H9 (cell line): Measurements from ENCODE around the gene CRACR2B. TPM values are rescaled to one million over a fixed set of nuclear protein-coding genes. Genes with fewer than 3 reads are reported as not detected.

Experiments used
- DNase-seq: peaks from one replicate; pipeline ENCODE4 v3.0.0-alpha.2; 2017
- H2AFZ ChIP-seq: one replicate; pipeline ENCODE4 v1.6.1; 2013; ENCODE audit warnings: mild to moderate bottlenecking, low read length, control low read depth, moderate library complexity
- H2AK5ac ChIP-seq: 2 replicates; pipeline ENCODE4 v1.6.1; 2013; ENCODE audit warnings: low read length, control low read depth, mixed read lengths; ENCODE audit not compliant: insufficient read length
- H2BK120ac ChIP-seq: one replicate; pipeline ENCODE4 v1.6.1; 2013; ENCODE audit warnings: low read depth, mild to moderate bottlenecking, low read length, control low read depth, inconsistent platforms; ENCODE audit not compliant: poor library complexity, severe bottlenecking
- H2BK12ac ChIP-seq: 2 replicates; pipeline ENCODE4 v1.6.1; 2013; ENCODE audit warnings: low read length, control low read depth, mixed read lengths, low read depth; ENCODE audit not compliant: insufficient read length
- H2BK15ac ChIP-seq: 2 replicates; pipeline ENCODE4 v1.6.1; 2013; ENCODE audit warnings: low read depth, low read length, control low read depth
- H2BK20ac ChIP-seq: one replicate; pipeline ENCODE4 v1.6.1; 2013; ENCODE audit warnings: low read depth, mild to moderate bottlenecking, low read length, control low read depth, inconsistent platforms; ENCODE audit not compliant: poor library complexity, severe bottlenecking
- H2BK5ac ChIP-seq: 2 replicates; pipeline ENCODE4 v1.6.1; 2013; ENCODE audit warnings: low read length, control low read depth, mixed read lengths; ENCODE audit not compliant: insufficient read length
- H3K14ac ChIP-seq: 2 replicates; pipeline ENCODE4 v1.6.1; 2013; ENCODE audit warnings: low read length, control low read depth; ENCODE audit not compliant: insufficient read depth
- H3K18ac ChIP-seq: 2 replicates; pipeline ENCODE4 v1.6.1; 2013; ENCODE audit warnings: low read depth, mild to moderate bottlenecking, mixed read lengths, low read length, control low read depth; ENCODE audit not compliant: insufficient read length
- H3K23ac ChIP-seq: 2 replicates; pipeline ENCODE4 v1.6.1; 2013; ENCODE audit warnings: low read length, control low read depth, mixed read lengths, low read depth; ENCODE audit not compliant: insufficient read length
- H3K23me2 ChIP-seq: 2 replicates; pipeline ENCODE4 v1.6.1; 2013; ENCODE audit warnings: low read depth, mild to moderate bottlenecking, mixed read lengths, low read length, control low read depth; ENCODE audit not compliant: insufficient read length, poor library complexity, severe bottlenecking
- H3K27ac ChIP-seq: 2 replicates; pipeline ENCODE4 v1.5.1; 2013; ENCODE audit warnings: low read length, control low read depth, mixed read lengths, low read depth; ENCODE audit not compliant: insufficient read length
- H3K27me3 ChIP-seq: 2 replicates; pipeline ENCODE4 v1.6.1; 2013; ENCODE audit warnings: low read length, control low read depth, inconsistent platforms; ENCODE audit not compliant: insufficient read depth
- H3K4ac ChIP-seq: 2 replicates; pipeline ENCODE4 v1.6.1; 2013; ENCODE audit warnings: low read depth, mild to moderate bottlenecking, control low read depth, inconsistent platforms, low read length, moderate library complexity
- H3K4me1 ChIP-seq: 2 replicates; pipeline ENCODE4 v1.6.1; 2013; ENCODE audit warnings: low read length, control low read depth, inconsistent platforms; ENCODE audit not compliant: insufficient read depth
- H3K4me2 ChIP-seq: 2 replicates; pipeline ENCODE4 v1.6.1; 2013; ENCODE audit warnings: low read length, control low read depth, mixed read lengths; ENCODE audit not compliant: insufficient read length, insufficient read depth
- H3K56ac ChIP-seq: 2 replicates; pipeline ENCODE4 v1.6.1; 2013; ENCODE audit warnings: low read depth, mild to moderate bottlenecking, mixed read lengths, low read length, control low read depth; ENCODE audit not compliant: insufficient read length
- H3K79me1 ChIP-seq: 2 replicates; pipeline ENCODE4 v1.6.1; 2013; ENCODE audit warnings: low read depth, mild to moderate bottlenecking, moderate library complexity, low read length, control low read depth, inconsistent platforms; ENCODE audit not compliant: insufficient read depth, poor library complexity, severe bottlenecking
- H3K79me2 ChIP-seq: 2 replicates; pipeline ENCODE4 v1.6.1; 2013; ENCODE audit warnings: low read length, control low read depth, inconsistent platforms; ENCODE audit not compliant: insufficient read depth
- H3K9ac ChIP-seq: 2 replicates; pipeline ENCODE4 v1.6.1; 2013; ENCODE audit warnings: low read length, control low read depth, mixed read lengths; ENCODE audit not compliant: insufficient read length; ENCODE audit errors: extremely low read depth
- H3K9me3 ChIP-seq: one replicate; pipeline ENCODE4 v1.6.1; 2013; ENCODE audit warnings: low read depth, low read length, inconsistent platforms; ENCODE audit not compliant: control insufficient read depth
- H3T11ph ChIP-seq: one replicate; pipeline ENCODE4 v1.6.1; 2013; ENCODE audit warnings: mild to moderate bottlenecking, low read length, control low read depth, inconsistent platforms
- H4K20me1 ChIP-seq: one replicate; pipeline ENCODE4 v1.6.1; 2013; ENCODE audit not compliant: control insufficient read depth, insufficient read length, insufficient read depth
- H4K5ac ChIP-seq: 2 replicates; pipeline ENCODE4 v1.6.1; 2013; ENCODE audit warnings: low read depth, mild to moderate bottlenecking, mixed read lengths, low read length, control low read depth; ENCODE audit not compliant: insufficient read length
- H4K8ac ChIP-seq: replicated peaks from 2 replicates; pipeline ENCODE4 v1.6.1; 2013; ENCODE audit warnings: low read length, control low read depth, mixed read lengths, low read depth; ENCODE audit not compliant: insufficient read length
- H4K91ac ChIP-seq: 2 replicates; pipeline ENCODE4 v1.6.1; 2013; ENCODE audit warnings: low read depth, mild to moderate bottlenecking, moderate library complexity, mixed read lengths, low read length, control low read depth; ENCODE audit not compliant: insufficient read length
- H3K27ac Mint-ChIP-seq, 3 experiments: 2 replicates in 2 of 3; 3 replicates in 1 of 3; pipeline ENCODE4 v1.8.0; 2020 to 2021; ENCODE audit warnings: mixed read lengths in 3 of 3, mild to moderate bottlenecking in 1 of 3, moderate library complexity in 1 of 3
- H3K27me3 Mint-ChIP-seq: 2 replicates; pipeline ENCODE4 v1.8.0; 2021; ENCODE audit warnings: low read depth, mild to moderate bottlenecking, moderate library complexity, mixed read lengths
- H3K36me3 Mint-ChIP-seq, 3 experiments: 2 replicates in 2 of 3; 3 replicates in 1 of 3; pipeline ENCODE4 v1.8.0; 2020 to 2021; ENCODE audit warnings: low read depth in 3 of 3, mixed read lengths in 3 of 3; ENCODE audit not compliant: insufficient read depth in 1 of 3
- H3K4me1 Mint-ChIP-seq, 2 experiments: 2 replicates each; pipeline ENCODE4 v1.8.0; 2020; ENCODE audit warnings: mixed read lengths in 2 of 2
- H3K4me3 Mint-ChIP-seq, 2 experiments: 2 replicates in 1 of 2; 3 replicates in 1 of 2; pipeline ENCODE4 v1.8.0; 2020 to 2021; ENCODE audit warnings: mild to moderate bottlenecking in 2 of 2, mixed read lengths in 2 of 2, moderate library complexity in 1 of 2
- H3K9me3 Mint-ChIP-seq, 2 experiments: 2 replicates in 1 of 2; 3 replicates in 1 of 2; pipeline ENCODE4 v1.8.0; 2020; ENCODE audit warnings: mild to moderate bottlenecking in 2 of 2, mixed read lengths in 2 of 2, moderate library complexity in 1 of 2
- WGBS: extraction: QIAGEN DNeasy Blood & Tissue Kit; methylation state at CpG from one replicate; pipeline ENCODE4 v1.1.7; 2013; ENCODE audit warnings: missing lambda C conversion rate, low lambda C conversion rate, mixed read lengths; ENCODE audit not compliant: insufficient read length; ENCODE audit errors: extremely low coverage; 5-methylcytosine and 5-hydroxymethylcytosine counted together
- total RNA-seq: library from RNA; stranded (reverse); gene quantifications from 2 replicates; pipeline ENCODE4 v1.2.1, GENCODE V29; 2021
- TF ChIP-seq, protein P1 (sequence below): fragments of 200-600 bp; sonication (generic); conservative IDR thresholded peaks from 3 replicates; pipeline ENCODE4 v1.8.0; 2021; ENCODE audit warnings: antibody characterized with exemption, mild to moderate bottlenecking

CRACR2B gene
- total RNA-seq, 1 experiment from 2014 or later, result 29.0 TPM

DNA sequence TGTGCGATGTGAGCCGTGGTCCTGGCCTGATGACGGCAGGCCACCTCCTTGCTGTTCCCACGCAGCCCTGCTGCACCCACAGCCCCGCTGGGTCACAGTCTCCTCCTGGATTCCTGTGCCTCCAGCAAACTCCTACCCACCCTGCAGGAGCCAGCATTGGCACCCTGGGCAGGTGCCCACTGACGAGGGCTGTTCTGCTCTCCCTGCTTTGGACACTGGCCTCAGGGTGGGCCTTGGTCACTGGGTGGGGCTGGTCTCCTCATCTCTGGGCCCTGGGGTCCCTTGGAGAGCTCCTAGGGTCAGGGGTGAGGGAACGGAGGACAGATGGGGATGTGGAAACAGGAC lies 27.6 kb downstream of the CRACR2B start:
- H3K79me1 ChIP-seq, result no peaks in the 10 kb centered on the region
- H3K27ac ChIP-seq, result no peak overlapping the region
- no peaks in the 10 kb centered on the region for H4K20me1 ChIP-seq
- H3K56ac ChIP-seq, result no peak overlapping the region
- H2BK120ac ChIP-seq, result no peak overlapping the region
- no peak overlapping the region for H2AK5ac ChIP-seq
- H3K27me3 Mint-ChIP-seq, result peaks cover 12% of the 10 kb centered on the region
- H4K5ac ChIP-seq, result no peak overlapping the region
- H3K9me3 Mint-ChIP-seq, result no peaks in the 10 kb centered on the region
- peaks cover 6% of the 10 kb centered on the region for H3K23me2 ChIP-seq
- no peaks in the 10 kb centered on the region for H3K79me2 ChIP-seq
- no peak overlapping the region for H3K18ac ChIP-seq
- H4K8ac ChIP-seq, result no peak overlapping the region
- no peak overlapping the region for H3T11ph ChIP-seq
- no peaks in the 10 kb centered on the region for H3K4me1 ChIP-seq
- H2BK12ac ChIP-seq, result no peak overlapping the region
- WGBS, result no CpG with 5 or more reads among the region's 7 CpGs
- no peaks in the 10 kb centered on the region for H3K27me3 ChIP-seq
- peaks cover 8 to 62% of the 10 kb centered on the region in 2 experiments for H3K4me1 Mint-ChIP-seq
- no peak overlapping the region for H3K4me2 ChIP-seq
- no peak overlapping the region for H2BK5ac ChIP-seq
- no peak overlapping the region for H3K4me3 Mint-ChIP-seq
- no peak overlapping the region for H3K23ac ChIP-seq
- TF ChIP-seq, protein P1, sequence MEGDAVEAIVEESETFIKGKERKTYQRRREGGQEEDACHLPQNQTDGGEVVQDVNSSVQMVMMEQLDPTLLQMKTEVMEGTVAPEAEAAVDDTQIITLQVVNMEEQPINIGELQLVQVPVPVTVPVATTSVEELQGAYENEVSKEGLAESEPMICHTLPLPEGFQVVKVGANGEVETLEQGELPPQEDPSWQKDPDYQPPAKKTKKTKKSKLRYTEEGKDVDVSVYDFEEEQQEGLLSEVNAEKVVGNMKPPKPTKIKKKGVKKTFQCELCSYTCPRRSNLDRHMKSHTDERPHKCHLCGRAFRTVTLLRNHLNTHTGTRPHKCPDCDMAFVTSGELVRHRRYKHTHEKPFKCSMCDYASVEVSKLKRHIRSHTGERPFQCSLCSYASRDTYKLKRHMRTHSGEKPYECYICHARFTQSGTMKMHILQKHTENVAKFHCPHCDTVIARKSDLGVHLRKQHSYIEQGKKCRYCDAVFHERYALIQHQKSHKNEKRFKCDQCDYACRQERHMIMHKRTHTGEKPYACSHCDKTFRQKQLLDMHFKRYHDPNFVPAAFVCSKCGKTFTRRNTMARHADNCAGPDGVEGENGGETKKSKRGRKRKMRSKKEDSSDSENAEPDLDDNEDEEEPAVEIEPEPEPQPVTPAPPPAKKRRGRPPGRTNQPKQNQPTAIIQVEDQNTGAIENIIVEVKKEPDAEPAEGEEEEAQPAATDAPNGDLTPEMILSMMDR, result no peak
- no peak overlapping the region for H3K14ac ChIP-seq
- H4K91ac ChIP-seq, result no peak overlapping the region
- no peak overlapping the region for H3K27ac Mint-ChIP-seq
- no peak overlapping the region for H2BK15ac ChIP-seq
- no peak for DNase-seq
- H2BK20ac ChIP-seq, result no peak overlapping the region
- no peak overlapping the region for H2AFZ ChIP-seq
- no peaks in the 10 kb centered on the region for H3K9me3 ChIP-seq
- peaks cover 0 to 13% (median 0%) of the 10 kb centered on the region in 3 experiments; a peak in 3 of 7 replicates for H3K36me3 Mint-ChIP-seq
- H3K9ac ChIP-seq, result no peak overlapping the region
- no peak overlapping the region for H3K4ac ChIP-seq
